ENCODE measurements around the gene CCDC71L.
"Not testable (repeated sequence)": the region's sequence is repeated elsewhere in the genome, so short reads cannot be mapped to it uniquely, and the experiment has no call there.

DNA sequence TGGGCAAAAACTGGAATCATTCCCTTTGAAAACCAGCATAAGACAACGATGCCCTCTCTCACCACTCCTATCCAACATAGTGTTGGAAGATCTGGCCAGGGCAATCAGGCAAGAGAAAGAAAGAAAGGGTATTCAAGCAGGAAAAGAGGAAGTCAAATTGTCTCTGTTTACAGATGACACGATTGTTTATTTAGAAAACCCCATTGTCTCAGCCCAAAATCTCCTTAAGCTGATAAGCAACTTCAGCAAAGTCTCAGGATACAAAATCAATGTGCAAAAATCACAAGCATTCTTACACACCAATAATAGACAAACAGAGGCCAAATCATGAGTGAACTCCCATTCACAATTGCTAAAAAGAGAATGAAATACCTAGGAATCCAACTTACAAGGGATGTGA, 15.5 kb upstream of the CCDC71L start:
- TF ChIP-seq, protein P1, sequence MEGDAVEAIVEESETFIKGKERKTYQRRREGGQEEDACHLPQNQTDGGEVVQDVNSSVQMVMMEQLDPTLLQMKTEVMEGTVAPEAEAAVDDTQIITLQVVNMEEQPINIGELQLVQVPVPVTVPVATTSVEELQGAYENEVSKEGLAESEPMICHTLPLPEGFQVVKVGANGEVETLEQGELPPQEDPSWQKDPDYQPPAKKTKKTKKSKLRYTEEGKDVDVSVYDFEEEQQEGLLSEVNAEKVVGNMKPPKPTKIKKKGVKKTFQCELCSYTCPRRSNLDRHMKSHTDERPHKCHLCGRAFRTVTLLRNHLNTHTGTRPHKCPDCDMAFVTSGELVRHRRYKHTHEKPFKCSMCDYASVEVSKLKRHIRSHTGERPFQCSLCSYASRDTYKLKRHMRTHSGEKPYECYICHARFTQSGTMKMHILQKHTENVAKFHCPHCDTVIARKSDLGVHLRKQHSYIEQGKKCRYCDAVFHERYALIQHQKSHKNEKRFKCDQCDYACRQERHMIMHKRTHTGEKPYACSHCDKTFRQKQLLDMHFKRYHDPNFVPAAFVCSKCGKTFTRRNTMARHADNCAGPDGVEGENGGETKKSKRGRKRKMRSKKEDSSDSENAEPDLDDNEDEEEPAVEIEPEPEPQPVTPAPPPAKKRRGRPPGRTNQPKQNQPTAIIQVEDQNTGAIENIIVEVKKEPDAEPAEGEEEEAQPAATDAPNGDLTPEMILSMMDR (IDR thresholded peaks at IDR 0.05) = not testable (repeated sequence)
- TF ChIP-seq POLR2A (IDR thresholded peaks at IDR 0.05) = not testable (repeated sequence)
